Measurements from ENCODE around the gene ORMDL1. TPM values are rescaled to one million over a fixed set of nuclear protein-coding genes. Genes with fewer than 3 reads are reported as not detected.

ORMDL1 gene, protein sequence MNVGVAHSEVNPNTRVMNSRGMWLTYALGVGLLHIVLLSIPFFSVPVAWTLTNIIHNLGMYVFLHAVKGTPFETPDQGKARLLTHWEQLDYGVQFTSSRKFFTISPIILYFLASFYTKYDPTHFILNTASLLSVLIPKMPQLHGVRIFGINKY
- total RNA-seq = 10 to 100 TPM; 41.9 to 47.2 (median 44.5) TPM
- long read RNA-seq, donor 1, transcript ORMDL1-203 (4 exons, 2,009 nt) = minor isoform, 13 of 63 reads
- long read RNA-seq, donor 1, transcript ORMDL1-201 (3 exons, 2,692 nt) = major isoform, 32 of 63 reads
- long read RNA-seq, donor 1, transcript ORMDL1-202 (5 exons, 1,137 nt) = minor isoform, 13 of 63 reads
- long read RNA-seq, donor 1, partial matches to known transcripts = 3 of 63 reads
- long read RNA-seq, donor 1, other reads (novel, unspliced or antisense) = 2 of 63 reads
- long read RNA-seq, donor 2, transcript ORMDL1-201 (3 exons, 2,692 nt) = minor isoform, 6 of 46 reads
- long read RNA-seq, donor 2, transcript ORMDL1-203 (4 exons, 2,009 nt) = minor isoform, 9 of 46 reads
- long read RNA-seq, donor 2, transcript ORMDL1-202 (5 exons, 1,137 nt) = major isoform, 15 of 46 reads
- long read RNA-seq, donor 2, partial matches to known transcripts = 0 of 46 reads
- long read RNA-seq, donor 2, other reads (novel, unspliced or antisense) = 16 of 46 reads

DNA sequence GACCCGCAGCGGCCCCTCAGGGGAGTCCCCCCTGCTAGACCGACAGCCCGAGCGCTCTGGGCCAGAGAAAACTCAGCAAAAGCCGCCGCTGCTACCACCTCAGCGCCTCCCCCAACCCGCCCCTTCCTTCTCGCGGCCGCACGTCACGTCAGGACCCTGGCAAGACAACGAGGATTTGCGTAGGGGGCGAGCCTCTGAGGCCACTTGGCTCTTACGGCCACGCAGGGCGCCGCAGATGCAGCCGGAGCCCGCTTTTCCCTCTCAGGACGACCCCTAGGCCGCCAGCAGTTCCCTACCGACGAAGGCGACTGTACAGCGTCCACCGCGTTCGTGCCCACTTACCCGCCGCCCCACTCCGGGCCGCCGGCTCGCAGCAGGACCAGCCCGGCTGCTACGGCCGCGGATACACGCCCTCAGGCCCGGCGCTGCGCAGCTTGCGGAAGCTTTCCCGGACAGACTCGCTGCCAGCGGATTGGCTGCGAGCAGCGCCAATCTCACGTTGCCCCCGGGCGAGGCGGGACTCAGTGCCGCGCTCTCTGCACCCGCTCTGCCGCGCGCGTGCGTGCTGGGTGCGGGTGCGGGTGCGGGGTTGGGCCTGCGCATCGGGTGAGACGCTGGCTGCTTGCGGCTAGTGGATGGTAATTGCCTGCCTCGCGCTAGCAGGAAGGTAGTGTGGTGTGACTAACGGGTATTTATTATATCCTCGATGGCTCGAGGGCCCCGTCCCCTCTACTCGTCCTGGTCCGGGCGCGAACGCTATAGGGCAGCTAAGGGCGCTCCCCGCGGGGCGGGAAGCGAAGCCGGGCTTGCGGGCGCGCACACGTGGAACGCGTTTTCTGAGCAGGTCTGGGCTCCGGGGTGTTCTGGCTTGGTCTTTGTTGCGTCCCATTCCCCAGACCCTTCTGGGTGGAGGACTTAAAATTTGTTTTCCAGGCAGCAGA, at the start of gene ORMDL1, which contains the start of gene PMS1:
Gene ORMDL1, minus strand, starts transcription at position 413 of the 941 bp plus-strand sequence. CDS start 1,744 bp downstream, outside the sequence.
Gene PMS1, plus strand, starts transcription at position 524 of the 941 bp plus-strand sequence. CDS start 7,360 bp downstream, outside the sequence.
- peak within 1 kb of the TSS; percentile 70 for H3K4me3 ChIP-seq
- peak; percentile 96 to 98 (median 97) for DNase-seq
- TF ChIP-seq, protein P1, sequence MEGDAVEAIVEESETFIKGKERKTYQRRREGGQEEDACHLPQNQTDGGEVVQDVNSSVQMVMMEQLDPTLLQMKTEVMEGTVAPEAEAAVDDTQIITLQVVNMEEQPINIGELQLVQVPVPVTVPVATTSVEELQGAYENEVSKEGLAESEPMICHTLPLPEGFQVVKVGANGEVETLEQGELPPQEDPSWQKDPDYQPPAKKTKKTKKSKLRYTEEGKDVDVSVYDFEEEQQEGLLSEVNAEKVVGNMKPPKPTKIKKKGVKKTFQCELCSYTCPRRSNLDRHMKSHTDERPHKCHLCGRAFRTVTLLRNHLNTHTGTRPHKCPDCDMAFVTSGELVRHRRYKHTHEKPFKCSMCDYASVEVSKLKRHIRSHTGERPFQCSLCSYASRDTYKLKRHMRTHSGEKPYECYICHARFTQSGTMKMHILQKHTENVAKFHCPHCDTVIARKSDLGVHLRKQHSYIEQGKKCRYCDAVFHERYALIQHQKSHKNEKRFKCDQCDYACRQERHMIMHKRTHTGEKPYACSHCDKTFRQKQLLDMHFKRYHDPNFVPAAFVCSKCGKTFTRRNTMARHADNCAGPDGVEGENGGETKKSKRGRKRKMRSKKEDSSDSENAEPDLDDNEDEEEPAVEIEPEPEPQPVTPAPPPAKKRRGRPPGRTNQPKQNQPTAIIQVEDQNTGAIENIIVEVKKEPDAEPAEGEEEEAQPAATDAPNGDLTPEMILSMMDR (IDR thresholded peaks at IDR 0.05) = no peak
- ATAC-seq = peak; percentile 99
- no peaks in the 10 kb centered on the region for H3K9me3 ChIP-seq
- H3K4me1 ChIP-seq (ENCODE audit: low read depth) = peaks cover 6% of the 10 kb centered on the region
- intact Hi-C loops (cut with DNase I, micrococcal nuclease) = no loop called here
- no peaks in the 10 kb centered on the region for H3K36me3 ChIP-seq (ENCODE audit: low read depth)

DNA sequence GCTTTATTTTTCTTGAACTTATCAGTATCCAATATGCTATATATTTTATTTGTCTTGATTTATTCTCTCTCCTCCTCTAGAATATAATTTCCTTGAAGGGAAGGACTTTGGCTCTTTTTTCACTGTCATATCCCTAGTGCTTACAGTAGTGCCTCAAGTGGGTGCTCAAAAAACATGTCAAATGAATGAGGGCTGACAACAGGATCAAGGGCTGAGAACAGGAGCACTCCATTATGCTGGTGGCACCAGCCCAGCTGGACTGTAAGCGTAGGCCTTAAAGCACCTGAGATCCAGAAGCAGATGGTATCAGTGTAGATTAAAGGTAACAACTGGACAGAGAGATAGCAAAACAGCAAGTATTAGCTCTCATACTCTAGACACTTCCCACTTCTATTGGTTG, 46.4 kb upstream of the ORMDL1 start:
- Histone ChIP-seq H3K4me1 (ENCODE audit: low read depth) (no peaks in the 10 kb centered on the region), H3K9me3 (no peaks in the 10 kb centered on the region), H3K36me3 (ENCODE audit: low read depth) (no peaks in the 10 kb centered on the region), H3K4me3 (no peak overlapping the region)
- DNase-seq (no peak), ATAC-seq (no peak)
- intact Hi-C loops (cut with DNase I, micrococcal nuclease) = no loop called here
- TF ChIP-seq, protein P1 (IDR thresholded peaks at IDR 0.05) = no peak

DNA sequence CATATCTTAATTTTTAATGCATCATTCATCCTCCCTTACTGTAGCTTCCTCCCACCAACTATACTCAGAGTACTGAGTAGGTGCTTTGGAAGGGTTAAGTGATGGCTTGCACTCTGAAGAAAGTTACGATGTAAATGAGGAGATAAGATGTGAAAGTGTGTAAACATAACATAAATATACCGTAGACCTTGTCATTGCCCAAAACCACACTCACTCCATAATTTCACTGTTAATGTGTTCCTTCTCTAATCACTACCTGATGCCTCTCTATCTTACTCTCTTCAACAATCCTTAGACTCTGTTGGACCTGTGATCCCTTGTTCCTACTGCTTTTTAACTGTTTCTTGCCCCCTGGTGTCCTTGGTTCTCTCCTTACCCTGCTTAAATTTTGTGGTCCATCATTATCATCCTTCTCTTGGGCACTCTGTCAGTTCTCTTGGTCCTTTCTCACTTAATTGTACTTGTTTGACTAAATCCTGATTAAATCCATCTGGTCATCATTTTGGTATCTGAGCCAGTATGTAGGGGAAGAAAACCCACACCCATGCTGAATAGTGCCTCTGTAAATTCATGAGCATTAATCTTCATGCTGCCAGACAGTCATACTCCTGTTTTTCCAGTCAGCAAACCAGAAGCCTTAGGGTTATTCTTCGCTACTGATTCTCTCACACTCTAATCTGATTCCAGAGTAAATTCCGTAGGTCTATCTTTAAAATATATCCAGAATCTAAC, 45.1 kb upstream of the ORMDL1 start:
- no peak for DNase-seq
- no peaks in the 10 kb centered on the region for H3K9me3 ChIP-seq
- no peak for ATAC-seq
- H3K36me3 ChIP-seq (ENCODE audit: low read depth) = no peaks in the 10 kb centered on the region
- H3K4me3 ChIP-seq = no peak overlapping the region
- intact Hi-C loops (cut with DNase I, micrococcal nuclease) = no loop called here
- TF ChIP-seq, protein P1 (IDR thresholded peaks at IDR 0.05) = no peak
- no peaks in the 10 kb centered on the region for H3K4me1 ChIP-seq (ENCODE audit: low read depth)

DNA sequence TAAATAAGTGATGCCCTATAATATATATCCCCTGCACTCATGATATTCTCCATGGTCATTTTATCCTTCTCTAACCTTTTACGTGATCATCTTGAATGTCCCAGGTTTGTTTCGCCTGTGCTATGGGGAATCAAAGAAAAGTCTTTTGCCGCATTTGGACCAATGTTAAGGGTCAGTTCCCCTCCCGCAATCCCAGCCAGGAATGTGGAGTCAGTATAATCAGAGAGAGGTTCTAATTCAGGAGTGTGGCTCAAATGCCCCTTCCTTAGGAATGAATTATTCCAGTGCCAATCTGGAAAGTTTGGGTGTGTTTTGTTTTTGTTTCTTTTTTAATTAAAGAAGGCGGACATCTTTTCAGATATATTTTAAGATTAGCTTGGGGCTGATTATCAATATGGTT, 41.9 kb upstream of the ORMDL1 start:
- Histone ChIP-seq H3K9me3 (no peaks in the 10 kb centered on the region), H3K4me3 (no peak overlapping the region), H3K4me1 (ENCODE audit: low read depth) (no peaks in the 10 kb centered on the region), H3K36me3 (ENCODE audit: low read depth) (no peaks in the 10 kb centered on the region)
- DNase-seq (no peak), ATAC-seq (no peak)
- intact Hi-C loops (cut with DNase I, micrococcal nuclease) = no loop called here
- TF ChIP-seq, protein P1 (IDR thresholded peaks at IDR 0.05) = no peak

All from mucosa of descending colon (tissue), 3 donors.